ENCODE measurements around the gene CLECL1.

Gene CLECL1

GRCh38 chr12:9732921-9733461 lies at the start of gene CLECL1:
Gene CLECL1, minus strand, starts transcription at chr12:9733097.
- DNase-seq = peak; percentile 67

DNA sequence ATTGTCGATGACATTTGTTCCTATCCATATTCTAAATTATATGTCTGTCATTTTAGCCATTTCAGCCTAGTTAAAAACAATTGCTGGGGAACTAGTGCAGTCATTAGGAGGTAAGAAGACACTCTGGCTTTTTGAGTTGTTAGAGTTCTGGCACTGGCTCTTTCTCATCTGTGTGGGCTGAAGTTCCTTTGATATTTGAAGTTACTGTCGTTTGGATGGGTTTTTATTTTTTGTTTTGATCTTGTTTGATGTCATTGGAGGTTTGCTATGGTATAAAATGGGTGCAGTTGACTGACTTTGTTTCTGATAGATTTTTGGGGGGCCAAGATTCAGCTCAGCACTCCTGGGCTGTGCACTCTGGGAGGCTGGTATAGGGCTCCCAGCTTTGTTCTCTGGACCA lies 48.5 kb upstream of the CLECL1 start:
- DNase-seq = no peak

- peak; percentile 37 for DNase-seq
These were observed 46.3 kb upstream of the CLECL1 start for GRCh38 chr12:9779209-9779608.

- no peak for DNase-seq
These were observed 43.9 kb upstream of the CLECL1 start for GRCh38 chr12:9776781-9777180.

GRCh38 chr12:9773216-9773877 lies 40.5 kb upstream of the CLECL1 start:
- no peak for DNase-seq

DNA sequence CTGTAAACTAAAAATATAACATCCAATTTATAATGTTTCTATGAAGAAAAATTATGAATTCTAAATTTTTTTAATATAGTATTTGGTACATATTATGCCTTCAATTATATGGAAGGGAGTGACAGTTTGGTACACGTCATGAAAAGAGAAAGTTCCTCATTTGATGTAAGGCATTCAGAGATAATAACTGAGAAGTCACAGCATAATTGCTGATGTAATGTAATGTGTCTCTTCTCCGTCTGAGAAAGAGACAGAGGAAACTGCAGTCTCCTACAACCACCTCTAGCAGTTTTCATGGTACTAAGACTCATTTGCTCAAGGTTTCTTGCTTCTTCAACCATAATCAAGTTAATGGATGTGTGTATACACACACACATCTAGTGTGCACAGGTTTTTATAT lies 30.1 kb upstream of the CLECL1 start:
- DNase-seq = peak; percentile 81

GRCh38 chr12:9762369-9762768 lies 29.5 kb upstream of the CLECL1 start:
- DNase-seq = no peak

DNA sequence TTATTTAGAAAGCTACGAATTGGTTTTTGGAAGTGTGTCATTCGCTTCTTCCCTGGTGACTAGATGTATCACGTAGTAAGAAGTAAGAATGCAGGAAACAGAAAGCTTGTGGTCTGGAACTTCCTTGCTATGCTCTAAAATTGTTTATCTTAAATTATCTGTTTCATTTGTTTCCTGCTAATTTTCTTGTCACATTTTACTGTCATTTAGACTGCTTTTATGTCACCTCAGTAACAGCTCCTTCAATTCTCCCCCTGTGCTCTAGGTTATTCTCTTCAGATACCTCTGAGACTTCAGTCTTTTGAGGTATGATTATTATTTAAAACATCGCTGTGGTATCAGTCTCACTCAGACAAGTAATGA lies 28.5 kb upstream of the CLECL1 start:
- DNase-seq = peak; percentile 84

GRCh38 chr12:9760699-9761418 lies 28.0 kb upstream of the CLECL1 start, which contains the start of gene CD69:
Gene CD69, minus strand, starts transcription at chr12:9760901. Its CDS starts 81 bp downstream, at chr12:9760820.
- peak; percentile 92 for DNase-seq

- no peak for DNase-seq
These were observed 27.2 kb upstream of the CLECL1 start for GRCh38 chr12:9760120-9760519.

DNA sequence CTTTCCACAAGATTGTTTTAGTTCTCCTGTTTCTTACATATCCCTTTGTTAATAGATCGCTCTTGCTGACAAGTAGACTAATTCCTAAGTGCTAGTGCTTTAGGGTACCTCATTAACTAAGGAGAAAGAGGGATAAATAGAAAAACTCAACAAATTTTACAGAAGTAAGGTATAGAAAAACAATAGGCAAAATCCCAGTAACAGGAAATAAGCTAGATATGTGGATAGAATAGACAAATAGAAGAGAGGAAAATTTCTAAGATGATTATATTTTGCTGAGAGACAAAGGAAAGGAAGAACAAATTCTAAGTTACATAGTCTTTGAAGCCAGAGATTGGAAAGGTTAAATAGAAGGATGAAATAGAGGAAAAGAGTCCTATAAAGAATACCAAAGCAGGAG lies 26.8 kb upstream of the CLECL1 start:
- no peak for DNase-seq

DNA sequence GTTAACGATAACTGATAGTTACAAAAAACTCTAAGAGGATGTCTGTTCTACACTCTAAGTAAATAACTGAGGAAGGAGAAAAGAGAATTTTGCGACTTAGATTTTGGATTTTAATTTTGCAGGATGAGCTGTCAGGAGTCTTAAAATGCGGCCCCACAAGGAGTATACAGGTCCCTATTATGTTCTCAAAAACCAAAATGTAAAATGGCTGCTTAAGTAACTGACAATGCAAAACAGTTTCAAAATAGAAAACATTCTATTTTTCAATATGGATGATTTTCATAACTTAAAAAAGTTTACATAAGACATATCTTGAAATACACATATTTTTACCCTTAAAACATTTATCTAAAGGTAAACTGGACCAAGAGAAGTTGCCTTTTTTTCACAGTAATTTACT lies 25.2 kb upstream of the CLECL1 start:
- peak; percentile 27 for DNase-seq

GRCh38 chr12:9757433-9758025 lies 24.6 kb upstream of the CLECL1 start:
- DNase-seq = no peak

DNA sequence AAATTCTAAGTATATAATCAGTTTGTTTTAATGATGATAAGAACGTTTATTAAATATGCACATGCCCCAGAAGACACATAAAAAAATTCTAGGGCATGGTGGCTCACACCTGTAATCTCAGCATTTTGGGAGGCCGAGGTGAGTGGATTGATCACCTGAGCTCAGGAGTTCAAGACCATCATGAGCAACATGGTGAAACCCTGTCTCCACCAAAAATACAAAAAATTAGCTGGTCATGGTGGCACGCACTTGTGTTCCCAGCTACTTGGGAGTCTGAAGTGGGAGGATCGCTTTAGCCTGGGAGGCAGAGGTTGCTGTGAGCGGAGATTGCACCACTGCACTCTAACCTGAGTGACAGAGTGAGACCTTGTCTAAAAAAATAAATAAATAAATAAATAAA lies 23.8 kb upstream of the CLECL1 start:
- DNase-seq = no peak

DNA sequence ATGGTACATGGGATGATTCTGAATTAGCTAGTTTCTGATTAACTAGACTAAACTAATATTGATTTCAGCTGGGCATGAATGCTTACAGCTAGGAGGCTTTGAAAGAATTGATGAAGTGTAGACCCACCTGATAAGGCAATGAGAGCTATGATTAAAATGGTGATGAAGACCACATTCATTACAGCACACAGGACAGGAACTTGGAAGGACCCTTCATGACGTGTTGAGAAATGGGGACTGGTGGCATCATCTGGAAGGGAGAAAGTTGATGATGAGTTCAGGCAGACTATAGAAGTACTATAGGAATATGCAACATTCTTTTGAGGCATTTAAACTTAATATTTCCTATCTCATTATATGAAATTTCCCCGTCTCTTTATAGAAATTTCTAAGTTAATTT lies 23.3 kb upstream of the CLECL1 start:
- DNase-seq = no peak

- no peak for DNase-seq
These were observed 22.7 kb upstream of the CLECL1 start for GRCh38 chr12:9755567-9755966.

DNA sequence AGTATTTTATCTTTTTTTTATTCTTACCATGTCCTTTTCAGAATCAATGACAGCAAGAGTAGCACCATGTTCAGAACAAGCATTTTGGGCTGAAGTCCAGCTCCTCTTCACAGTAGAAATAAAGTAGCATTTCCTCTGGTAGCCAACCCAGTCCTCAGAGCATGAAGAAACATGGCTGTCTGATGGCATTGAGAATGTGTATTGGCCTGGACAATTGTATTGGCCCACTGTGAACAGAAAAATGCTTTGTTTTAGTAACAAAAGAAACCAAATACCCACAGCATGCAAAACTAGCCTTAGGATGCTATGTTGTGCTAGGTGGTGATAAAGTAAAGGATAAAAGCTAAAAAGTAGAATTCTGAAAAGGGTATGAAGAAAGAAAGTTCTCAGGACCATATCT lies 22.1 kb upstream of the CLECL1 start:
- DNase-seq = no peak

DNA sequence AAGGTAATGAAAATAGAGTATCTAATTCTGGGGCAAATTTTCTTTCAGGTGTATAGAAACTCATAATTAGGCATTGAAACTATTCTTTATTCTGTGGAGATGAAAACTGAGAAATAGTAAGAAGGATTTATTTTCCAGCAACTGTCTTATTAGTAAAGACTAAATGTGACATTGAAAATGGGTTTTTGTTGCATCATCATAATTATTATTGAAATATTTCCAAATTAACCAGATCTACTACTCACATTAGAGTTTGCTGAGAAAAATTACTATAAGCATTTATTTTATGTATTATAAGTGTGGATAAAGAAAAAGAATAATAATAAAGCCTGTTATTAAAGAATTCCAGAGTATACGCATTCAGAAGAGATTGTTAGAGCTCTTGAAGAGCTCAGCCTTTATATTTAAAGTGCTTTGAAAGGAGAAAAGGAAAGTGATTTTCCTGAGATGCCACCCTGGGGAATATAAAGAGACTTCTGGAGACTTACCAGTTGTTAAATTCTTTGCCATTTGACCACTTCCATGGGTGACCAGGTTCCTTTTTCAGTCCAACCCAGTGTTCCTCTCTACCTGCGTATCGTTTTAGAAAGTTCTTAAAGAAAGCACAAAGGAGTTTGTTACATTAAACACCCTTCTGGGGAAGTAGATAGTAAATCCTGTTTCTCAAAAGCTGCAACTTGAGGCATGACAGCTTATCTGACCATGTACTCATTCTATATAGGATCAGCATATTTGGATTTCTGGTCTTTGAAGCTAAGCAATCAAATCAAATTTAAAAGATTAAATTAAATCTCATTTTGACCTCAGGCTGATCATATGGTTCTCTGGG lies 21.4 kb upstream of the CLECL1 start:
- DNase-seq = no peak

DNA sequence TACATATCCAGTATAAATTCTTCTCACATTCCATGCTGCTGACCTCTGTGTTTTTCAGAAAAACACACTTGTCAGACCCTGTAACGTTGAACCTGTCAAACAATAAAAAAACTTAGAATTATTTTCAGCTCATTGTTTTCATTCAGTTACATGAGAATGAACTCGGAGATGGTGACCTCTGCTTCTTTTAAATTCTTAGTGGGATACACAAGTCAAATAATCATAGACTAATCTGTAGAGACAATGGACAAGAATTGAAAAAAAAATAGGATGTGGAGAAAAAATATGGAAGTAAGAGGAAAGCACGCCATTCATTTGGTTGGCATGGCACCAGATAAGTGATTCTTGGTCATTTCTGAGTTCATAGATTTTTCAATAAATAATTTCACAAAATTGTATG lies 20.6 kb upstream of the CLECL1 start:
- DNase-seq = no peak

DNA sequence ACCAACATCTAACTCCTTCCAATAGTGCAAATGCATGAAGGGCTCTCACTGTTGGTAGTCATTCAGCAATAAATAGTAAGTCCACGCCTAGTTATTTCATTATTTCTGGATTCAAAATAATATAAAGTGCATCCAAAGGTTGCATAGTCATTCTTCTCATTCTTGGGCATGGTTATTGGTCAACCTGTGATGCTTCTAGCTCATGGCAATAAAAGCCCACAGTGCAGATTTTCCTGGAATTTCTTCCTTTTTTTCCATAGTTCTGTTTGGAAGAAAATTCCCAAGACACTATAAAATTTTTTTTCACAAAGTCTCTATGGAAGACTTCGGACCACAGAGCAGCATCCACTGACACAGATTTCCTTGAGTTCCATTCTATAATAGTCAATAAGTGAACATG lies 20.2 kb upstream of the CLECL1 start:
- no peak for DNase-seq

DNA sequence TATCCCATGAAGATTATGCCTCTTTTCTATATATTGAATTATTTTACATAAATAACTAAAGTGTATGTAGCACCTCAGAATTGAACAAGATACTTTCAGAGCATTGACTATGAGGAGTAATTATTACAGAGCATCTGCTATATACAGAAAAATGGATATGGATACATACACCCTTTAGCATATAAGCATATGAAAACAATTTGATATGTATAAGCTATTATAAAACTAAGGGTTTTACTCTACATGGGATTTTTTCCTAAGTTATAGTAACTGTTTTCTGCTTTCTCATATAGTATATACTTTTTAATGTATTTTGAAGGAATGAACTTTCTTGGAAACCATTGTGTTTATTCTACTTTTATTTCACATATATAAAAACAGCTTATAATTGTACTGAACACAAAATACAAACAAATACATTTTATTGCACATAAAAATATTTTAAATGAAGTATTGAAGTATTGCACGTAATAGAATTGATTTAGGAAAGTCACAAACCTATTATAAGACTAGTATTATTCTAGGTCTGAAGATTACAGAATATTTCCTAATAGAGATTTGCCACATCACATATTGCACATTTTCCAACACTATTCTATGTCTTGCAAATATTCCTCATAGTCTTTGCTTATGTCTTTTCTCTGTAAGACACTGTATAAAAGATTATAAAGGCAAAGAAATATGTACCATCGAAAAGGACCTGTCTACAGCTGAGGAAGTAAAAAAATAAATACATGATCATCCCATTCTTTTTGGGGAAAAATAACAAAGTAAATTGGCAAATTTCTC lies 19.4 kb upstream of the CLECL1 start:
- DNase-seq = no peak

All from inflammatory macrophage treated with lipopolysaccharide for 4 hours (primary cell).